Posterior cingulate gyrus (tissue), 11 donors: Measurements from ENCODE around the gene IQCN.

Source experiments
- DNase-seq, 10 donors: peaks; one replicate each; pipeline versions ENCODE4 v3.0.0 to v3.0.0-alpha.2; 2020 to 2021; ENCODE audit warnings: mixed read lengths in 3 of 10
- intact Hi-C: fragments of 100-400 bp; cut with DNase I; formaldehyde crosslinking; loops from one replicate; pipeline ENCODE4 v1.15.1; 2023

Gene IQCN

GRCh38 chr19:18308051-18308947, 34.0 kb upstream of the IQCN start:
- intact Hi-C loops, result no loop called here
- peak in 1 of 10 donors; percentile 78 for DNase-seq

DNA sequence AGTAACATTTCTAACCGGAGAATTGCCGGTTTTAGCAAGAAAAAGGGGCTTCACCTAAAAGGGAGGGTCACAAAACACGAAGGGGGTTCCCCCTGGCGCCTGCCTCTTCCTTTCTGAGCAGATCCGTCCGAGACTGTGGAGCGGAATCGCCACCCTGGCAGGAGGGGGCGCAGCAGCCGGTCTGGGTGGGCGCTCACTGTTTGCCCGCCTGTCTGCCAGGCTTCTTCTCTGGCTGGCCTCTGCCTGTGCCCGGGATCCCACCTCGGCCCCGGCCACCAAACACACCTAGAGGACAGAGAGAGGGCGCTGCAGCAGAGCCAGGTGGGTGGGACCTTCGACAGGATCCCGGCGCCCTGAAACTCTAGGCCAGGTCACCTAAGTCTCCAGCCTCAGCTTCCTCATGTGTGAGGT, 33.0 kb upstream of the IQCN start:
- intact Hi-C loops, result no loop called here
- DNase-seq, result peak in 2 of 10 donors; percentile 71 to 84

GRCh38 chr19:18306888-18307260, 32.6 kb upstream of the IQCN start:
- intact Hi-C loops, result no loop called here
- peak in 7 of 10 donors; percentile 42 to 93 (median 61) for DNase-seq

DNA sequence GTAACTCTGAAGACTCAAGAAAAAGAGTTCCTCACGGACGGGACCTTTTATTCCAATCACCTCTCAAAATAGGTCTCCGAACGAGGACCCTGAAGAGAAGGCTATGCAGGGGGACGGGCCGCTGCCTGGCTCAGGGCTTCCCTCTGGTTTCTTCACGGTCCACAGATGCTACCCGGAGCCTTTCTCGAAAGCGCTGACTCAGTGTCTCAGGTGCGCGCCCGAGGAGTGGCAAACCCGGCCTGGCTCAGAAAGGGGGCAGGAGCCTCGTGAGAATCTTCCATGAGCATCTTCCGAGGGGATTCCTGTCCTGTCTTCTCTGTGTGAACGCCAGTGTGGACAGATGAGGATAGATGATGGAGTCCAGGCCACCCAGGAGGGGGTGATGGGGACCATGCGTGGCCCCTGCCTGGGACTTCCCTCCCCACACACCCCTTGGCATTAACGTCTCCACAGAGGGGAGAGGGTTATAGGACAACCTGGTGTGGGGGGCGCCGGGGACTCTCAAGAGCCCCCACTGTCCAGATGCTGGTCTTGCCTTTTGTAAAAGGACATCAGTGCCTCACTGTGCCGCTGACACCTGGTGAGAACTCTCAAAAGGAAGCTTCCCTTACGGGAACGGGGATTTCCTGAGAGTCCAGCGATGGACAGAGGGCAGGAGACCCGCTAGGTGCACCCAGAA, 32.1 kb upstream of the IQCN start:
- intact Hi-C loops, result no loop called here
- peak in 2 of 10 donors; percentile 72 to 81 for DNase-seq

DNA sequence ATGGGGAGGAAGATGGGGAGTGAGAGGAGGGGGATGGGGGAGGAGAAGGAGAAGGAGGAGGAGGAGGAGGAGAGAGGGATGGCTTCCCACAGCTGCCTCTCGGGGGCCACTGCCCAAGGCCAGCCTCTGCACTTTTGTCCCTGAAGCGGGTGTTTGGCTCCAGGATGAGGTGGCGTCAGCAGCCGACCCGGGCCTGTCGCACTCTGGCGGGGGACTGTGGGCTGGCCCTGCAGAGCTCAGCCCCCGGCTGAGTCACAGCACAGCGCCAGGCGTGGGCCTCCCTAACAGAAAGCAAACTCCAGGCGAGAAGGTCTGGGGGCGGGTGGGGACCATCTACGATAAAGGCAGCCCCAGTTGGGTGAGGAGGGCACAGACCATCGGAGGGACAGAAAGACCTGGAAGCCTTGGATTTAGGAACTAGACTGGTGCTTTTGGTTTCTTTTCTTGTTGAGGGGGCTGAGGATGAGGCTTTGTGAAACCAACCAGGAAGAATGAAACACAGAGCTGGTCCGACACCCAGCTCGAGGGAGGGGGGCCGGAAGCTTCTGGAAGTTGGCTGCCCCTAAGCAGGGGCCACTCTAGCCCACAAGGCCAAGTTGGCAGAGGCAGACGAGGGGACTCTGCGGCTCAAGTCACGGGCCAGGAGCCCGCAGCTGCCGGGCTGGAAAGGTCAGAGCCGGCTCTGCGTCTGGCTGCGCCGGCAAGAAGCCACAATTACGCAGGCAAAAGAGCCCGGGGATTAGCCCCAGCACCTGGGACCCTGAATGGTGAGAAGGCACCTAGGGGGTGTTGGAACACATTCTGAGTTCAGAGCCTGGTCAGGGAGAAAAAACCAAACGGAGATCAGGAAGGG, 30.4 kb upstream of the IQCN start:
- peak; percentile 62 to 98 (median 78) for DNase-seq
- intact Hi-C loops, result no loop called here

- peak in 2 of 10 donors; percentile 34 to 83 for DNase-seq
- intact Hi-C loops, result no loop called here
Measured at GRCh38 chr19:18304208-18304457, 29.9 kb upstream of the IQCN start.

DNA sequence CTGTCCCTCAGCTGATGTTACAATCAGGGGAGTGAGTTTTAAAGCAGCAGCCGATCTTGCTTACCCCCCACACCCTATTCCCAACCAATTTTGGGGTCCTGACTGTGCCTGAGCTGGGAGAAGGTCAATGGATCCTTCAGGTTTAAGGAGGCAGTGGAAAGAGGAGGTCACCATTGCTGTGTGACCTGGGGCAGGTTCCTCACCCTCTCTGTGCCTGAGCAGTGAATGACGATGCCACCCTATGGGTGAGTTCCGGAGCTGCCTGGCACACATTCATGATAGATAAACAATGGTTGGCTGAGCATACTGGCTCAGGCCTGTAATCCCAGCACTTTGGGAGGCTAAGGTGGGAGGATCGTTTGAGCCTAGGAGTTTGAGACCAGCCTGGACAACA, 27.5 kb upstream of the IQCN start:
- DNase-seq, result no peak

DNA sequence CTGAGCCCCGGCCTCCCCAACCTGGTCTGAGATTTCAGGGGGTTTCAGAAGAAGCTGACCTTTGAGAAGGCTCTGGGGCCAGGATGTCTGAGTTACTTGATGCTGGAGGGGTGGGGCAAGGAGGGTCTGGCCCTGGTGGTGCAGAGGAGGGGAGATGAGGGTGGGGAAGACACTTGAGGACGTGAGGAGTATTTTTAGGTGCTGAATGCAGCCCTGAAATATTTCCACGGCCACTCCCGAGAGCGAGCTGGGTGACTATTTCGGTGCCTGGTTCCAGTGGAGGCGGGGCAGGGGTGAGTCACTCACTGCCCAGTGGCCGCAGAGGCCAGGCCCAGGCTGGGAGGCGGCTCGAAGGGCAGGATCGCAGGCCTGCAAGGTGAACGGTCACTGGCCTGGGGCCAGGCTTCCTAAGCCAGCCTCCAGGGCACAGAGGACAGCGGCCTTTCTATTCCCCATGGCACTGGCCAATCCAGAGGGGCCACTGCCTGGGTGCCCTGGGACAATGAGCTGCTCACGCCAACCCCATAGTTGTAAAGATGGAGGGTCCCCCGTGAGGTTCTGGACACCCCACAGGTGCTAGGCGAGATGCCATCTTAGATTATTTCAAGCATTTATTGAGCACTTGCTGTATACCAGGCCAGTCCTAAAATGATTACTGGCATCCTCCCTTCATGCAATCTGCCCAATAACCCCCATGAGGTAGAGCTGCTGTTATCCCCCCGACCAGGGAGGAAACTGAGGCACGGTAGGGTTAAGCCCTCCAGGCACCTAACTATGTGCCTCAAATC, 26.9 kb upstream of the IQCN start:
- peak in 2 of 10 donors; percentile 69 to 76 for DNase-seq
- intact Hi-C loops, result no loop called here

More for the DNA sequence above, 27.5 kb upstream of the IQCN start:
- intact Hi-C loops, result no loop called here

- intact Hi-C loops, result no loop called here
- no peak for DNase-seq
Measured at GRCh38 chr19:18299654-18300053, 25.4 kb upstream of the IQCN start.

DNA sequence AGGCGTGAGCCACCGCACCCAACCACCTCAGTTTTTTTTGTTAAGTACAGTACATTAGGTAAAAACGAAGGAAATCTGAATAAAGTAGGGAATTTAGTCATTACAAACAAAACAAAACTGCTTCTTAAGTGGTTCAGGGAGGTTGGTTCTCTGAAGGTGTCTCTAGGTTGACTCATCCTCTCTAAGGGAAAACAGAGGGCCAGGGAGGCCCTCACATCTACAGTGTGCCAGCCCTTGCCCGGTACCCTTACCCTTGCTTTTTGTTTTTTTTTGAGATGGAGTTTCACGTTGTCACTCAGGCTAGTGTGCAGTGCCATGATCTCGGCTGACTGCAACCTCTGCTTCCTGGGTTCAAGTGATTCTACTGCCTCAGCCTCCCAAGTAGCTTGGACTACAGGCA, 24.3 kb upstream of the IQCN start:
- DNase-seq, result no peak
- intact Hi-C loops, result no loop called here

- DNase-seq, result no peak
- intact Hi-C loops, result no loop called here
Measured at GRCh38 chr19:18297308-18297707, 23.1 kb upstream of the IQCN start.

DNA sequence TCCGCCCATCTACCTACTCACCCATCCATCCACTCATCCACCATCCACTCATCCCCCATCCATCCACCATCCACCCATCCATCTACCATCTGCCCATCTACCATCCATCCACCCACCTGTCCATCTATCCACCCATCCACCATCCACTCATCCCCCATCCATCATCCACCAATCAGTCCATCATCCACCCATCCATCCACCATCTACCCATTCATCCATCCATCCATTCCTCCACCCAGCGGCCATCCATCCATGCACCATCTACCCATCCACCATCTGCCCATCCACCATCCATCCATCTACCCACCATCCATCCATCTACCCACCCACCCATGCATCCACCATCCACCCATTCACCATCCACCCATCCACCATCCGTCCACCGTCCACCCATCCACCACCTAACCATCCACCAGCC, 20.8 kb upstream of the IQCN start:
- intact Hi-C loops, result no loop called here
- DNase-seq, result no peak

- intact Hi-C loops, result no loop called here
- DNase-seq, result peak in 9 of 10 donors; percentile 43 to 98 (median 86)
Measured at GRCh38 chr19:18294467-18294864, 20.2 kb upstream of the IQCN start.

GRCh38 chr19:18293642-18294466, 19.6 kb upstream of the IQCN start:
- intact Hi-C loops, result no loop called here

DNA sequence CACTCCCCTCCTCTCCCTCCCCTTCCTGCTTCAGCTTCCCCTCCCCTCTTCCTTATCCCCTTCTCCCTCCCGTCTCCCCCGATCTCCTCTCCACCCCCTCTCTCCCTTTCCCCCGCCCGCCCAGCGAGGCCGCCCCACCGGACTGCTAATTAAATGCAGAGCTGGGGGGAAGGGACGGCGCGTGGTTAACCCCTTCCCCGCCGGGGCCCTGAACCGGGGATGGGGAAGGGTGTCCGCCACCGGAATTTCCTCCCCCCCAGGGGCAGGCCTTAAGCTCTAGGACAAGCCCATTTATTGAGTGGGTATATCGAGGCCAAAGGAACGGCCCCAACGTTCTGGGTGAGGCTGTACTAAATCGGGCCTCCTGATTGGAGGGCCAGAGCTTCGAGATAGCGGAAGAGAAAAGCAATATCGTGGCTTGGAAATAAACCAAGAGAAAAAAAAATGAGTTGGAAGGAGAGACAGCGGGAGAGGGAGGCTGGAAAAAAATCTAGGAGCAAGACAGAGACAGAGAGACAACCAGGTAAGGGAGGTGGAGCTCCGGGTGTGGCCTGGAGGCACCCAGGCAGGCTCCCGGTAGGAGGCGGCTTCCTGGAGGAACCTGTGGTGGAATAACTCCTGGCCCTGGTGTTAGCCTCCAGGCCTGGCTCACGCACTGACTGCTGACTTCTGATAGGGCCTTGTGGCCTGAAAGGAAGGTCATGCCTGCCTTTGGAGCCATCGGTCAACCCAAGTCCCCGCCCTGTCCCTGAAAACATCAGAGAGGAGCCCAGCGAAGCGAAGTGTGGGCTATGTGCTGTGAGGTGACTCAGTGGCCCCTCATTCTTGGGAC, 18.8 kb upstream of the IQCN start:
- DNase-seq, result peak; percentile 49 to 94 (median 76)
- intact Hi-C loops, result no loop called here

More at GRCh38 chr19:18293642-18294466, 19.6 kb upstream of the IQCN start:
- DNase-seq, result peak in 1 of 10 donors; percentile 17

- no peak for DNase-seq
- intact Hi-C loops, result no loop called here
Measured at GRCh38 chr19:18292462-18292809, 18.2 kb upstream of the IQCN start.

DNA sequence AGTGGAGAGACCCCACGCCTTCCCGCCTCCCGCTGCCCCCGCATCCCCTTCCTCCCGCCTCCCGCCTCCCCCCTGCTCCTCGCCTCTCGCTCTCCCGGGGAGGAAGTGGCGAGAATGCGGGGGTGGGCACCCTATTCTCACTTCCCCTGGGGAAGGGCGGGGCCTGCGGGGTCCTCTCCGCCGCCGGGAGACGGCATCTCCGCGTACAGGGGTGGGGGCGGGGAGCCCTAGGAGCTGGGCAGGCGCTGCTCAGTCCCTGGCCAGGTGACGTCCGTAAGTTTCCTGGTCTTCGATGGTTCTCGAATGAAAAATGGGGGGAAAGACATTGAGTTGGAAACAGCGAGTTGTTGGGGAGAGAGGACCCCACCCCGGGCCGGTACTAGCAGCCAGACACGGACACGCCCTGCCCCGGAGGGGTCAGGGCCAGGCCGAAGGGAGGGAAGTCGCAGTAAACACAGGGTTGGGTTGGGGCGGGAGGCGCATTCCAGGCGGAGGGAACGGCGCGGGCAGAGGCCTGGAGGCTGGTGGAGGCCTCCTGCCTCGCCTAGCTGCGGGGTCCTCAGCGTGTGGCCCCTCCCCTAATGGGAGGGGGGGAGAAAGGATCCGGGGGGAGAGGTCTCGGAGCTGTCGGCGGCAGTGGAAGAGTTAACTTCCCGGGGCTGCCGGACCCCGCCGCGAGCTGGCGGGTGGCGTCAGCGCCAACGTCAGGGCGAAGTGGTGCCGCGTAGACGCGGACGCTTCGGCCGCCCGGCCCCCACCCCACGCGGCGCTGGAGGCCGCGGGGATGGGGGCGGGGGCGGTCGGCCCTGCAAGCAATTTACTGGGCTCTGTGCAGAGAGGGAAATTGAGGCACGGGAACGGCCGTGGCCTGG, 17.6 kb upstream of the IQCN start:
- peak; percentile 66 to 96 (median 80) for DNase-seq
- intact Hi-C loops, result no loop called here
